ENCODE results near the gene CDC14B.

Gene CDC14B

GRCh38 chr9:96607971-96608370 is 11.7 kb downstream of the CDC14B start:
- H3K27ac ChIP-seq (ENCODE audit: insufficient read depth in 1 of 2, low read depth in 1 of 2, low read length in 2 of 2, poor library complexity in 1 of 2, severe bottlenecking in 2 of 2) = no peak overlapping the region
- CTCF ChIA-PET = interaction anchor here (1.3 kb wide), 1 partner anchor 11 kb away, joined by 3 read pairs; no protein-coding TSS in a partner anchor
- no peaks in the 10 kb centered on the region for H3K9me3 ChIP-seq (ENCODE audit: control extremely low read depth in 1 of 5, control insufficient read depth in 4 of 5, insufficient read depth in 2 of 5, low read depth in 1 of 5, low read length in 4 of 5)
- DNase-seq = no peak
- 100% methylated on average over 1 of the region's 3 CpGs for WGBS (ENCODE audit: insufficient coverage)
- no peak overlapping the region for H3K4me3 ChIP-seq (ENCODE audit: control insufficient read depth in 1 of 7, extremely low read depth in 1 of 7, insufficient read depth in 4 of 7, low read depth in 2 of 7, low read length in 6 of 7)
- no peaks in the 10 kb centered on the region for H3K36me3 ChIP-seq (ENCODE audit: control insufficient read depth in 4 of 4, insufficient read depth in 4 of 4, low read length in 3 of 4)
- POLR2A ChIA-PET = no interaction called here
- H3K27me3 ChIP-seq (replicated peaks in 2 of 5; ENCODE audit: control insufficient read depth in 4 of 5, insufficient read depth in 5 of 5, low read length in 4 of 5) = peaks cover 0 to 8% (median 3%) of the 10 kb centered on the region in 5 experiments
- H3K4me1 ChIP-seq (ENCODE audit: control extremely low read depth in 1 of 4, control insufficient read depth in 4 of 4, insufficient read depth in 4 of 4, low read length in 3 of 4) = no peaks in the 10 kb centered on the region

GRCh38 chr9:96605328-96605727 is 14.3 kb downstream of the CDC14B start:
- no peak for DNase-seq
- no peaks in the 10 kb centered on the region for H3K27me3 ChIP-seq (replicated peaks in 2 of 5; ENCODE audit: control insufficient read depth in 4 of 5, insufficient read depth in 5 of 5, low read length in 4 of 5)
- H3K4me3 ChIP-seq (ENCODE audit: control insufficient read depth in 1 of 7, extremely low read depth in 1 of 7, insufficient read depth in 4 of 7, low read depth in 2 of 7, low read length in 6 of 7) = no peak overlapping the region
- H3K9me3 ChIP-seq (ENCODE audit: control extremely low read depth in 1 of 5, control insufficient read depth in 4 of 5, insufficient read depth in 2 of 5, low read depth in 1 of 5, low read length in 4 of 5) = no peaks in the 10 kb centered on the region
- POLR2A ChIA-PET = no interaction called here
- H3K36me3 ChIP-seq (ENCODE audit: control insufficient read depth in 4 of 4, insufficient read depth in 4 of 4, low read length in 3 of 4) = no peaks in the 10 kb centered on the region
- no peak overlapping the region for H3K27ac ChIP-seq (ENCODE audit: insufficient read depth in 1 of 2, low read depth in 1 of 2, low read length in 2 of 2, poor library complexity in 1 of 2, severe bottlenecking in 2 of 2)
- 88% methylated on average over 3 of the region's 3 CpGs for WGBS (ENCODE audit: insufficient coverage)
- no peaks in the 10 kb centered on the region for H3K4me1 ChIP-seq (ENCODE audit: control extremely low read depth in 1 of 4, control insufficient read depth in 4 of 4, insufficient read depth in 4 of 4, low read length in 3 of 4)
- CTCF ChIA-PET = interaction anchor here (0.5 to 0.9 kb wide), 2 partner anchors 48 to 160 kb away, joined by 3 read pairs; no protein-coding TSS in a partner anchor

- no peaks in the 10 kb centered on the region for H3K27me3 ChIP-seq (replicated peaks in 2 of 5; ENCODE audit: control insufficient read depth in 4 of 5, insufficient read depth in 5 of 5, low read length in 4 of 5)
- H3K9me3 ChIP-seq (ENCODE audit: control extremely low read depth in 1 of 5, control insufficient read depth in 4 of 5, insufficient read depth in 2 of 5, low read depth in 1 of 5, low read length in 4 of 5) = no peaks in the 10 kb centered on the region
- H3K27ac ChIP-seq (ENCODE audit: insufficient read depth in 1 of 2, low read depth in 1 of 2, low read length in 2 of 2, poor library complexity in 1 of 2, severe bottlenecking in 2 of 2) = no peak overlapping the region
- 92% methylated on average over 3 of the region's 3 CpGs for WGBS (ENCODE audit: insufficient coverage)
- ChIA-PET POLR2A (no interaction called here), CTCF (no interaction called here)
- no peak overlapping the region for H3K4me3 ChIP-seq (ENCODE audit: control insufficient read depth in 1 of 7, extremely low read depth in 1 of 7, insufficient read depth in 4 of 7, low read depth in 2 of 7, low read length in 6 of 7)
- DNase-seq = no peak
- no peaks in the 10 kb centered on the region for H3K36me3 ChIP-seq (ENCODE audit: control insufficient read depth in 4 of 4, insufficient read depth in 4 of 4, low read length in 3 of 4)
- H3K4me1 ChIP-seq (ENCODE audit: control extremely low read depth in 1 of 4, control insufficient read depth in 4 of 4, insufficient read depth in 4 of 4, low read length in 3 of 4) = no peaks in the 10 kb centered on the region
Measured at GRCh38 chr9:96604004-96604319, 15.7 kb downstream of the CDC14B start.

GRCh38 chr9:96603305-96604003 is 16.2 kb downstream of the CDC14B start:
- ChIA-PET POLR2A (no interaction called here), CTCF (no interaction called here)
- H3K4me3 ChIP-seq (ENCODE audit: control insufficient read depth in 1 of 7, extremely low read depth in 1 of 7, insufficient read depth in 4 of 7, low read depth in 2 of 7, low read length in 6 of 7) = no peak overlapping the region
- no peak for DNase-seq
- no peak overlapping the region for H3K27ac ChIP-seq (ENCODE audit: insufficient read depth in 1 of 2, low read depth in 1 of 2, low read length in 2 of 2, poor library complexity in 1 of 2, severe bottlenecking in 2 of 2)
- no peaks in the 10 kb centered on the region for H3K36me3 ChIP-seq (ENCODE audit: control insufficient read depth in 4 of 4, insufficient read depth in 4 of 4, low read length in 3 of 4)
- H3K4me1 ChIP-seq (ENCODE audit: control extremely low read depth in 1 of 4, control insufficient read depth in 4 of 4, insufficient read depth in 4 of 4, low read length in 3 of 4) = no peaks in the 10 kb centered on the region
- WGBS (ENCODE audit: insufficient coverage) = 95% methylated on average over 7 of the region's 8 CpGs
- H3K27me3 ChIP-seq (replicated peaks in 2 of 5; ENCODE audit: control insufficient read depth in 4 of 5, insufficient read depth in 5 of 5, low read length in 4 of 5) = no peaks in the 10 kb centered on the region
- H3K9me3 ChIP-seq (ENCODE audit: control extremely low read depth in 1 of 5, control insufficient read depth in 4 of 5, insufficient read depth in 2 of 5, low read depth in 1 of 5, low read length in 4 of 5) = no peaks in the 10 kb centered on the region

GRCh38 chr9:96599298-96599697 is 20.3 kb downstream of the CDC14B start:
- 96% methylated on average over 4 of the region's 5 CpGs for WGBS (ENCODE audit: insufficient coverage)
- H3K27me3 ChIP-seq (replicated peaks in 2 of 5; ENCODE audit: control insufficient read depth in 4 of 5, insufficient read depth in 5 of 5, low read length in 4 of 5) = no peaks in the 10 kb centered on the region
- no peak overlapping the region for H3K4me3 ChIP-seq (ENCODE audit: control insufficient read depth in 1 of 7, extremely low read depth in 1 of 7, insufficient read depth in 4 of 7, low read depth in 2 of 7, low read length in 6 of 7)
- H3K27ac ChIP-seq (ENCODE audit: insufficient read depth in 1 of 2, low read depth in 1 of 2, low read length in 2 of 2, poor library complexity in 1 of 2, severe bottlenecking in 2 of 2) = no peak overlapping the region
- CTCF ChIA-PET = no interaction called here
- DNase-seq = no peak
- POLR2A ChIA-PET = no interaction called here
- no peaks in the 10 kb centered on the region for H3K36me3 ChIP-seq (ENCODE audit: control insufficient read depth in 4 of 4, insufficient read depth in 4 of 4, low read length in 3 of 4)
- no peaks in the 10 kb centered on the region for H3K4me1 ChIP-seq (ENCODE audit: control extremely low read depth in 1 of 4, control insufficient read depth in 4 of 4, insufficient read depth in 4 of 4, low read length in 3 of 4)
- no peaks in the 10 kb centered on the region for H3K9me3 ChIP-seq (ENCODE audit: control extremely low read depth in 1 of 5, control insufficient read depth in 4 of 5, insufficient read depth in 2 of 5, low read depth in 1 of 5, low read length in 4 of 5)

GRCh38 chr9:96596601-96597111 is 23.0 kb downstream of the CDC14B start:
- CTCF ChIA-PET = interaction anchor here (1.0 kb wide), 1 partner anchor 11 kb away, joined by 3 read pairs; no protein-coding TSS in a partner anchor

GRCh38 chr9:96587338-96588315 is 32.0 kb downstream of the CDC14B start:
- H3K27me3 ChIP-seq (replicated peaks in 2 of 5; ENCODE audit: control insufficient read depth in 4 of 5, insufficient read depth in 5 of 5, low read length in 4 of 5) = no peaks in the 10 kb centered on the region
- H3K9me3 ChIP-seq (ENCODE audit: control extremely low read depth in 1 of 5, control insufficient read depth in 4 of 5, insufficient read depth in 2 of 5, low read depth in 1 of 5, low read length in 4 of 5) = no peaks in the 10 kb centered on the region
- H3K27ac ChIP-seq (ENCODE audit: insufficient read depth in 1 of 2, low read depth in 1 of 2, low read length in 2 of 2, poor library complexity in 1 of 2, severe bottlenecking in 2 of 2) = no peak overlapping the region
- H3K36me3 ChIP-seq (ENCODE audit: control insufficient read depth in 4 of 4, insufficient read depth in 4 of 4, low read length in 3 of 4) = no peaks in the 10 kb centered on the region
- WGBS (ENCODE audit: insufficient coverage) = 100% methylated on average over 2 of the region's 12 CpGs
- POLR2A ChIA-PET = interaction anchor here (0.5 kb wide), 1 partner anchor 48 kb away, joined by 3 read pairs; no protein-coding TSS in a partner anchor
- CTCF ChIA-PET = no interaction called here
- DNase-seq = no peak
- peaks cover 0 to 3% (median 0%) of the 10 kb centered on the region in 4 experiments for H3K4me1 ChIP-seq (ENCODE audit: control extremely low read depth in 1 of 4, control insufficient read depth in 4 of 4, insufficient read depth in 4 of 4, low read length in 3 of 4)
- H3K4me3 ChIP-seq (ENCODE audit: control insufficient read depth in 1 of 7, extremely low read depth in 1 of 7, insufficient read depth in 4 of 7, low read depth in 2 of 7, low read length in 6 of 7) = no peak overlapping the region

More at GRCh38 chr9:96596601-96597111, 23.0 kb downstream of the CDC14B start:
- 100% methylated on average over 2 of the region's 5 CpGs for WGBS (ENCODE audit: insufficient coverage)
- Histone ChIP-seq H3K27ac (ENCODE audit: insufficient read depth in 1 of 2, low read depth in 1 of 2, low read length in 2 of 2, poor library complexity in 1 of 2, severe bottlenecking in 2 of 2) (no peak overlapping the region), H3K9me3 (ENCODE audit: control extremely low read depth in 1 of 5, control insufficient read depth in 4 of 5, insufficient read depth in 2 of 5, low read depth in 1 of 5, low read length in 4 of 5) (no peaks in the 10 kb centered on the region), H3K4me1 (ENCODE audit: control extremely low read depth in 1 of 4, control insufficient read depth in 4 of 4, insufficient read depth in 4 of 4, low read length in 3 of 4) (no peaks in the 10 kb centered on the region), H3K4me3 (ENCODE audit: control insufficient read depth in 1 of 7, extremely low read depth in 1 of 7, insufficient read depth in 4 of 7, low read depth in 2 of 7, low read length in 6 of 7) (no peak overlapping the region), H3K36me3 (ENCODE audit: control insufficient read depth in 4 of 4, insufficient read depth in 4 of 4, low read length in 3 of 4) (no peaks in the 10 kb centered on the region), H3K27me3 (replicated peaks in 2 of 5; ENCODE audit: control insufficient read depth in 4 of 5, insufficient read depth in 5 of 5, low read length in 4 of 5) (no peaks in the 10 kb centered on the region)
- POLR2A ChIA-PET = no interaction called here
- DNase-seq = no peak

All from common myeloid progenitor, CD34-positive (primary cell).